Astrocyte (in vitro differentiated cells and primary cell): ENCODE measurements around the gene NR2F1. TPM values are rescaled to one million over a fixed set of nuclear protein-coding genes. Genes with fewer than 3 reads are reported as not detected.

Experiments used
- DNase-seq: peaks from one replicate; pipeline ENCODE4 v3.0.0-alpha.2; 2010; ENCODE audit warnings: low read depth
- FAIRE-seq: peaks from 2 replicates; lab custom pipeline; 2011; peaks lifted over from hg19 to GRCh38; lab: Jason Lieb, UNC
- H2AFZ ChIP-seq: 2 replicates; pipeline ENCODE4 v1.6.0; 2012; ENCODE audit warnings: low read depth, low read length, inconsistent platforms
- H3K27ac ChIP-seq: 2 replicates; pipeline ENCODE4 v1.5.1; 2011; ENCODE audit warnings: low read depth, low read length, inconsistent platforms
- H3K27me3 ChIP-seq: 2 replicates; pipeline ENCODE4 v1.6.0; 2011; ENCODE audit warnings: low read length, inconsistent platforms; ENCODE audit not compliant: insufficient read depth
- H3K36me3 ChIP-seq: 2 replicates; pipeline ENCODE4 v1.5.1; 2011; ENCODE audit warnings: low read length, inconsistent platforms; ENCODE audit not compliant: insufficient read depth
- H3K4me1 ChIP-seq: 2 replicates; pipeline ENCODE4 v1.5.1; 2011; ENCODE audit warnings: low read length, inconsistent platforms; ENCODE audit not compliant: insufficient read depth
- H3K4me2 ChIP-seq: 2 replicates; pipeline ENCODE4 v1.6.0; 2012; ENCODE audit warnings: low read length, inconsistent platforms
- H3K4me3 ChIP-seq: 2 replicates; pipeline ENCODE4 v1.5.1; 2011; ENCODE audit warnings: low read depth, mild to moderate bottlenecking, low read length, inconsistent platforms; ENCODE audit not compliant: insufficient read depth
- H3K79me2 ChIP-seq: 2 replicates; pipeline ENCODE4 v1.6.0; 2012; ENCODE audit warnings: mild to moderate bottlenecking, low read length, inconsistent platforms; ENCODE audit not compliant: insufficient read depth
- H3K9ac ChIP-seq: 2 replicates; pipeline ENCODE4 v1.6.0; 2012; ENCODE audit warnings: mild to moderate bottlenecking, low read length, inconsistent platforms
- H3K9me3 ChIP-seq: 2 replicates; pipeline ENCODE4 v1.5.1; 2012; ENCODE audit warnings: low read depth, mild to moderate bottlenecking, low read length, inconsistent platforms; ENCODE audit not compliant: insufficient read depth
- H4K20me1 ChIP-seq: 2 replicates; pipeline ENCODE4 v1.6.0; 2012; ENCODE audit warnings: low read length, inconsistent platforms; ENCODE audit not compliant: insufficient read depth
- H3K27ac Mint-ChIP-seq: one replicate; pipeline ENCODE4 v1.8.0; 2021; ENCODE audit warnings: mild to moderate bottlenecking, mixed read lengths; ENCODE audit not compliant: unreplicated experiment
- H3K27me3 Mint-ChIP-seq: one replicate; pipeline ENCODE4 v1.8.0; 2021; ENCODE audit warnings: low read depth, mixed read lengths; ENCODE audit not compliant: unreplicated experiment
- H3K36me3 Mint-ChIP-seq: one replicate; pipeline ENCODE4 v1.8.0; 2021; ENCODE audit warnings: low read depth, mixed read lengths; ENCODE audit not compliant: unreplicated experiment
- H3K4me1 Mint-ChIP-seq: one replicate; pipeline ENCODE4 v1.8.0; 2021; ENCODE audit warnings: low read depth, mixed read lengths; ENCODE audit not compliant: unreplicated experiment
- H3K4me3 Mint-ChIP-seq: one replicate; pipeline ENCODE4 v1.8.0; 2021; ENCODE audit warnings: mild to moderate bottlenecking, moderate library complexity, mixed read lengths; ENCODE audit not compliant: unreplicated experiment
- H3K9me3 Mint-ChIP-seq: one replicate; pipeline ENCODE4 v1.8.0; 2021; ENCODE audit warnings: mild to moderate bottlenecking, mixed read lengths; ENCODE audit not compliant: unreplicated experiment
- EZH2 ChIP-seq: IDR thresholded peaks from 2 replicates; pipeline ENCODE4 v1.6.1; 2012; ENCODE audit warnings: mild to moderate bottlenecking, low read length, inconsistent platforms; ENCODE audit not compliant: insufficient read depth
- total RNA-seq: library from RNA; stranded (reverse); gene quantifications from 2 replicates; pipeline ENCODE4 v1.2.1, GENCODE V29; 2021
- TF ChIP-seq, protein P1 (sequence below): IDR thresholded peaks from 2 replicates; pipeline ENCODE4 v1.5.1; 2011; ENCODE audit warnings: low read depth, mild to moderate bottlenecking, inconsistent platforms, low read length, moderate library complexity; ENCODE audit not compliant: insufficient read depth

NR2F1 gene
- total RNA-seq, 1 donor from 2014 or later, result 4.3 TPM

DNA sequence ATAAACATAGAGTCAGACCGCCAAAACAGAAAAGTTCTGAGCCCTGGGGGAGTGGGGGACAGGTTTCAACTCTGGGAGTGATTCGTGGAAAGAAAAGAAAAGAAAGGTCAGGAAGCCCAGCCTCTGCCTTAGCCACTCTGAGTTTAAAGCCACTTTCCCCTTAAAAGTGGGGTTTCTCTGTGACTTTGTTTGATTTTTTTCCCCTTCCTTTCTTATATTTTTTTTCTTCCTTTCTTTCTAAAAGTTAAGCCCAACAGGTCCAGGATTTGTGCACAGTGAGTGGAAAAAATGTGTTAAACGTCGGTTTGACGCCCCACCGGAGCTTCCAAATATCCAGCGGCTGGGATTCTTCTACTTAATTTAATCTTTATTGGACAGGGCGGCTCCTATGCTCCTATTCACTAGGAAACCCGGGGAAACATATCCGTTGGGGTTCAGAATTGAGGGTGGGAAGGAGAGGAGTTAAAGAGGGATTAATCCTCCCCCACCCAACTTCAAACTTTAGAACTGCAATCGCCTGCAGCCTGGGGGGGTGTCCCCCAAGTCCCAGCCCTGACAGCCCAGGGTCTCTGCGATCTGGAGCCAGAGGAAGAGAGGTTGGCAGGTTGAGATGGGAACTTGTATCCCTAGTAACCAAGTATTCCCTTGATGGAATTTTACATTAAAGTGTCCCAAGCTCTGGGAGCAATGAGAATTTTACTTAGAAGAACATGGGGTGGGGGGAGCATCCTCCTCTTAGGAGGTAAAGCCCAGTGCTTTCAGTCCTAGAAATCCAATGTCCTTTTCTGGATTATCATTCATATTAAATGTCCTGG, 8.3 kb upstream of the NR2F1 start:
- Mint-ChIP-seq H3K9me3 (peaks cover 6% of the 10 kb centered on the region), H3K27ac (no peak overlapping the region), H3K4me3 (no peak overlapping the region), H3K36me3 (peaks cover 2% of the 10 kb centered on the region), H3K4me1 (peaks cover 5% of the 10 kb centered on the region), H3K27me3 (peaks cover 81% of the 10 kb centered on the region)
- H3K9me3 ChIP-seq, result no peaks in the 10 kb centered on the region
- H3K4me1 ChIP-seq, result peaks cover 51% of the 10 kb centered on the region
- peak overlapping the region; percentile 85 for H3K4me2 ChIP-seq
- no peak overlapping the region for H2AFZ ChIP-seq
- TF ChIP-seq, protein P1, sequence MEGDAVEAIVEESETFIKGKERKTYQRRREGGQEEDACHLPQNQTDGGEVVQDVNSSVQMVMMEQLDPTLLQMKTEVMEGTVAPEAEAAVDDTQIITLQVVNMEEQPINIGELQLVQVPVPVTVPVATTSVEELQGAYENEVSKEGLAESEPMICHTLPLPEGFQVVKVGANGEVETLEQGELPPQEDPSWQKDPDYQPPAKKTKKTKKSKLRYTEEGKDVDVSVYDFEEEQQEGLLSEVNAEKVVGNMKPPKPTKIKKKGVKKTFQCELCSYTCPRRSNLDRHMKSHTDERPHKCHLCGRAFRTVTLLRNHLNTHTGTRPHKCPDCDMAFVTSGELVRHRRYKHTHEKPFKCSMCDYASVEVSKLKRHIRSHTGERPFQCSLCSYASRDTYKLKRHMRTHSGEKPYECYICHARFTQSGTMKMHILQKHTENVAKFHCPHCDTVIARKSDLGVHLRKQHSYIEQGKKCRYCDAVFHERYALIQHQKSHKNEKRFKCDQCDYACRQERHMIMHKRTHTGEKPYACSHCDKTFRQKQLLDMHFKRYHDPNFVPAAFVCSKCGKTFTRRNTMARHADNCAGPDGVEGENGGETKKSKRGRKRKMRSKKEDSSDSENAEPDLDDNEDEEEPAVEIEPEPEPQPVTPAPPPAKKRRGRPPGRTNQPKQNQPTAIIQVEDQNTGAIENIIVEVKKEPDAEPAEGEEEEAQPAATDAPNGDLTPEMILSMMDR, result no peak
- no peak for TF ChIP-seq EZH2
- no peaks in the 10 kb centered on the region for H3K36me3 ChIP-seq
- H3K27ac ChIP-seq, result peak overlapping the region; percentile 44
- H4K20me1 ChIP-seq, result peaks cover 4% of the 10 kb centered on the region
- peaks cover 98% of the 10 kb centered on the region for H3K79me2 ChIP-seq
- H3K27me3 ChIP-seq, result no peaks in the 10 kb centered on the region
- H3K9ac ChIP-seq, result peak overlapping the region; percentile 70
- peak overlapping the region; percentile 5 for H3K4me3 ChIP-seq
- DNase-seq (no peak), FAIRE-seq (no peak)

DNA sequence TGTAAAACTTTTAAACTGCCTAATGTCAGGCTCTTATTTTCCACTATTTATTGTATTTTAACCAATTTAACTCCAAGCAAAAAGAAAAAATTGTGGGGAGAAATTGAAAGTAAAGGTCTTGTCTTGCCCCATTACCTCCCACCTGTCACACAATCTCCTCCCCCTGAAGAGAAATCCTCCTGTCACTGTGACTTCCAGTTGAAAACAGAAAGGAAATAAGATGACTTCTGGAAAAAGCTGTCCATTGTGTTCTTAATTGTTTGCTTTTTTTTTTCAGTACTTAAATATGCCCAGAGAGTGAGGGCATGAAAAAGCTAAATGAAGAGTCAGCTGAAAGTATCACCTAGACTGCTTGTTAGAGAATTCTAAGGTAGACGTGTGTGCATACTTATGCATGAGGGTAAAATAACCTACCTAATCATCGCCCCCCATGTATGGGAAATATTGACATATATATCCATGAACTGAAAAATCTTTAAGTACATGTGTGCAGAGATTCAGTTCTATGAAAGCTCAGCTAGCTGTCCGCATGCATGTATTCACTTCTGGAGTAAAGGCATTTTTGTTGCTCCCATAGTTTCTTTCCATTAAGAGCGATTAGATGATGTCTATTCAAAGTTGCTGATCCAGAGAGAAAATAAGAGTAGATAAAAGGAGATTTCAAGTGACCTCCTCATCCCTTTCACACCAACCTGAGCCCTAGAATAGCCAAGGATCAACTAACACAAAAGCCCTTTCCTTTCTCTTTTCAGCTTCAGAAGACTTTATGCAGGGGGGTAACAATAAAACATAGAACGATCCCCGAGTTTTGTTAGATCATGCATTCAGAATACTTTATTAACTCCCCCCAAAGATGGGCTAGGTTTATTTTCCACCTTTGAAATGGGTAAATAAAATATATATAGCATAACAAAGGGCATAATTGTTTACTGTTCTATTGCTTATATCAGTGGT, 7.3 kb upstream of the NR2F1 start:
- no peak overlapping the region for H3K4me3 ChIP-seq
- peaks cover 79% of the 10 kb centered on the region for H3K27me3 Mint-ChIP-seq

More for the DNA sequence above, 7.3 kb upstream of the NR2F1 start:
- Histone ChIP-seq H3K36me3 (no peaks in the 10 kb centered on the region), H3K27ac (no peak overlapping the region), H2AFZ (no peak overlapping the region), H3K9me3 (no peaks in the 10 kb centered on the region), H3K4me1 (peaks cover 51% of the 10 kb centered on the region), H3K27me3 (no peaks in the 10 kb centered on the region), H3K79me2 (peaks cover 98% of the 10 kb centered on the region), H4K20me1 (peaks cover 4% of the 10 kb centered on the region), H3K9ac (peak overlapping the region; percentile 18), H3K4me2 (peak overlapping the region; percentile 85)
- TF ChIP-seq, protein P1, result no peak
- TF ChIP-seq EZH2, result no peak
- Mint-ChIP-seq H3K36me3 (peaks cover 2% of the 10 kb centered on the region), H3K9me3 (peaks cover 6% of the 10 kb centered on the region), H3K27ac (no peak overlapping the region), H3K4me3 (no peak overlapping the region), H3K4me1 (peaks cover 5% of the 10 kb centered on the region)
- FAIRE-seq (no peak), DNase-seq (no peak)
